Medulla oblongata (tissue), 1 donor: ENCODE data around the gene NTRK3.
"Not testable (repeated sequence)": the region's sequence is repeated elsewhere in the genome, so short reads cannot be mapped to it uniquely, and the experiment has no call there.

Experiments used
- DNase-seq: peaks from one replicate; pipeline ENCODE4 v3.0.0-alpha.2; 2015; ENCODE audit errors: extremely low spot score

The NTRK3 gene

DNA sequence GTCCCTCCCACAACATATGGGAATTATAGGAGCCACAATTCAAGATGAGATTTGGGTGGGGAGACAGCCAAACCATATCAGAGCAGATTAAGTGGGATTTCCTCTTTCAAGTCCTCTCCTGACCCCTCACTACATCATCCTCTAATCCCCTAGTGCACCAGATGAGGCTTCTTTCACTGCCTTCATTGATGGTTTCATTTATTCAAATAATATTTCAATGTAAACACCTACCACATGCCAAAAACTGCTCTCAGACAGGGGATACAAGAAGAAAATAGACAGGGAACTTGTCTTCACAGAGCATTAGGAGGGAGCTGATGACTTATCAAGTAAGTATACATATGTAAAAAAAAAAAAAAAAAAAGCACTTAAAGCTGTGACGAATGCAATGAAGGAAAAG, 180.2 kb downstream of the NTRK3 start:
- DNase-seq: no peak

DNA sequence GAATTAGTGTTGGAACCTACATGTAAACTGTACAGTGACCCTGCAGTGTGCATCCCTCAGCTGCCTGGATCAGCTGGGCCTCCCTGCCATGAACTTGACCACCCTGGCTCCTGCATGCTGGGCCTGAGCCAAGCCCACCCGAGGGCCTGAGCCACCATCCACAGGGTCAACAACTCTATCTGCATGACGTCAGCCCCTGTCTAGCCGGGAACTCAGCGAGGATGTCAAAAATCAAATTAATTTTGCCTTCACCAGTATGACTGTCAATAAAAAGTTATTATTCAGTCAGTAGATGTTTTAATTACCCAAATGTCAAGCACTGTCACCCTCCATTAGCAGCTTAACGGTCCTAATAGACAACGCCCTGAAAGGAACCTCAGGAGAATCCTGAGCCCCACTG, 181.4 kb downstream of the NTRK3 start:
- DNase-seq: no peak

DNA sequence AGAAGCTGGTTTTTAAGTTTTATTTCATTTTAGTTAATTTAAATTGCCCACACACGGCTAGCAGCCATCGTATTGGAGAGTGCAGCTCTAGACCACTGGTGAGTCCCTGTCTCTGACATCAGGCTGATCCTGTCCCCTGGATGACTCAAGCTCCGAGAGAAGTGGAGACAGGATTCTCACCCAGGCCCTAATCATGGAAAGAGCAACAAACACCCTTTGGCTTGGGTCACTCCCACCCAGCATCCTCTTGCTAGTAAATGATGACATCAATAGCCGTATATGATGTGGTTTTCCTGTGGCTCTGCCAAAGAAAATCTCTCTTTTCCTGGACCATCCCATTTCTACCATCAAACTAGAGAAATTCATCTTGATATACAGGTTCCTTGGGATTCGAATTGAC, 182.2 kb downstream of the NTRK3 start:
- DNase-seq: no peak

DNA sequence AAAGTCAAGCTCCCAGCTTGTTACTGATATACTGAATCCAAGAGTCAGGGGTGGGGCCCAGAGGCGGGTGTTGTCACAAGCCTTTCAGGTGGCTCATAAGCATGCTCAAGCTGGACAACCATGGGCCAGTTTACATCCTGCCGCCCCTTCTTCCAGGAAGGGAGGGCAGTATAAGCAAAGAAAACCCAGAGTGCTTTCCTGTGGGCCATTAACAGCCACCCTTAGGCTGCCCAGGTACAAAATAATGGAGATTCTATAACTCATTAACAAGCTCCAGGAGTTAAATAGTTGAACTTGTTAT, 183.2 kb downstream of the NTRK3 start:
- DNase-seq: no peak

DNA sequence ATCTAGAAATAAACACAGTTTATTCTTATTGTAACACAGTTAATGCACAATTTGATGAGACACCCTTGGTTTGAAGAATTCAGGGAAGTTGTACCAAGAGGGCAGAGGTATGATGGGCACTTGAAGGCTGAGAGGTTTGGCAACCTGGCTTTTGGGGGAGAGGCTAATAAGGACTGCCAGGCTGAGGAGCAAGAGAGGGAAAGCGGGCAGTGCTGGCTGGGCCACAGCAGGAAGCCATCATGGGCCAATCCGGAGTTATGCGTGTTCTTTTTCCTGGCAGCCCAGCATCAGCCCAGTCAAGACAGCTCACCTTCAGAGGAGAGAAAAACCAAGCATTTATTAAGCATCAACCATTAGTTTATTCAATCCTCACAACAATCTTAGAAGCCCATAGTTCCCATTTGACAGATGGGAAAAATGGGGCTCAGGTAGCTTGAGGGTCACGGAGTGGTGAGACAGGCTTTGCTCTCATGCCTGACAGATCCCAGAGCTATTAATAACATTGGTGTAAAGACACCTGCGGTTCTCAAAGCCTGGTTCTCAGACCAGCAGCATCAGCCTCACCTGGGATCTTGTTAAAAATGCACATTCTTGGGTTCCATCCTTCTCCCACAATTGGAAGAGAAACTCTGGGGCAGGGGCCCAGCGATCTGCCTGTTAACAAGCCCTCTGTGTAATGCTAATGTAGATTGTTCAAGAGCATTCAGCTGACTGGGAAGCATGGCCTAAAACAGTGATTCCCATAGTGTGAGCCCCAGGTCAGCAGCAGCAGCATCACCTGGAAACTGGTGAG, 183.7 kb downstream of the NTRK3 start:
- DNase-seq: no peak

DNA sequence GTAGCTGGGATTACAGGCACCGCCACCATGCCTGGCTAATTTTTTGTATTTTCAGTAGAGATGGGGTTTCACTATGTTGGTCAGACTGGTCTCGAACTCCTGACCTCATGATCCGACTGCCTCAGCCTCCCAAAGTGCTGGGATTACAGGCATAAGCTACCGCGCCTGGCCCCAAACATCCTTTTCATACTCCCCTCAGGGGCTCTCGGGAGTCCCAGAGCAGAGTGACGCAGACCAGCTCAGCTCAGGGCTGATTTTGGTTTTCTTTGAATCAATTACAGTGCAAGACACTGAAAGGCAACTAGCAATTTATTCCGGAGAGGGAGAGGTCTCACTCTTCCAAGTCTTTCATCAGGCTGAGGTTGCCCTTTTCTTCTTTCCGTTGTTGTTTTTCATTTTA, 184.4 kb downstream of the NTRK3 start:
- DNase-seq: not testable (repeated sequence)

DNA sequence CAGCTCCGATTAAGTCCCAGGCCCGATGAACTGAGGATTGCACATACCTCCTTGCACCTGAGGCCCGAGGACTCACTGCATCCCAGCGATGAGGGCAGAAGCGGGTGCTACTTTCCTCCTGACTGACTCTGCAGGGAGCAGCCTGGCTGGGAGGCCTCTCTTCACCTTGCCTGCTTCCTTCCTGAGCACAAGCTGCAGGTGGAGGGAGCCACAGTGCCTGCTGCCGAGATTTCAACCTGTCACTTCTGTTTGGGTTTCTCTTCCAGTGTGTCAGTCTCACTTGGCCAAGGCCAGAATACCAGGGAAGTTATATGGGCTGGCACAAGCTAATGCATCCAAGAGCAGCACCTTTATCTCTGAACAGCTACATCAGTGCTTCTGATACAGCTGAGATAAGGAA, 185.4 kb downstream of the NTRK3 start:
- DNase-seq: no peak

DNA sequence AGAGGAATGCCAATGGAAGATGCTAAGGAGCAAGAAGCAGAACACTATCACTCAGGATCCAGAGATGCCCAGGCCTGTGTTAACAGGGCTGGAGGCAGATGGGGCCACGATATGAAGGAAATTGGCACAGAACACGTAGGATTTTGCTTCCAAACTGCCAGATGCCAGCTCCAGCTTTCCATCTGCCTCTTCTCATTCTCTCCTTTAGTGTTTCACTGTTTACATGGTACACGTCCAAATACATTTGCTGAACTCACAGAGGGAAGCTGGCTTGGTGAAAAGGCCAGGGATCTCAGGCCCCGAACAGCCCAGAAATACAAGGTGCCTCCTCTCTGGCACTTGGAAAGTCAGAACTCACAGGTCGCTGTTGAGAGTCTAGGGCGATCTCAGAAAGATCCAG, 187.0 kb downstream of the NTRK3 start:
- no peak for DNase-seq

DNA sequence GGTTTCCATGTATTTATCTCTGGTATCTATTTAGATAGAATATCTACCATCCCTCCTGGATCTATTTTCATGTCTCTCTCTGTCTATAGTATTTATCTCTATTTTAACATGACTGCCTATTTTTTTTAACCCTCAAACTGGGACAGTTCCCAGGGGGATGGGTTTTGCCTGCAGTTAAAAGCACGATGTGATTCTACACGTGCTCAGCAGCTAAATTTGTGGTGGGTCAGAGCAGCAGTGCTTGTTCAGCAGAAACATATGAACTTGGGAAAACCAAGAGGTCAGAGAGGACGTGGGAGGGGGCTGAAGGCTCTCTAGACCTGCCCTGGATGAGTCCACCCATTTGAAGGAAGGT, 189.2 kb downstream of the NTRK3 start:
- no peak for DNase-seq

DNA sequence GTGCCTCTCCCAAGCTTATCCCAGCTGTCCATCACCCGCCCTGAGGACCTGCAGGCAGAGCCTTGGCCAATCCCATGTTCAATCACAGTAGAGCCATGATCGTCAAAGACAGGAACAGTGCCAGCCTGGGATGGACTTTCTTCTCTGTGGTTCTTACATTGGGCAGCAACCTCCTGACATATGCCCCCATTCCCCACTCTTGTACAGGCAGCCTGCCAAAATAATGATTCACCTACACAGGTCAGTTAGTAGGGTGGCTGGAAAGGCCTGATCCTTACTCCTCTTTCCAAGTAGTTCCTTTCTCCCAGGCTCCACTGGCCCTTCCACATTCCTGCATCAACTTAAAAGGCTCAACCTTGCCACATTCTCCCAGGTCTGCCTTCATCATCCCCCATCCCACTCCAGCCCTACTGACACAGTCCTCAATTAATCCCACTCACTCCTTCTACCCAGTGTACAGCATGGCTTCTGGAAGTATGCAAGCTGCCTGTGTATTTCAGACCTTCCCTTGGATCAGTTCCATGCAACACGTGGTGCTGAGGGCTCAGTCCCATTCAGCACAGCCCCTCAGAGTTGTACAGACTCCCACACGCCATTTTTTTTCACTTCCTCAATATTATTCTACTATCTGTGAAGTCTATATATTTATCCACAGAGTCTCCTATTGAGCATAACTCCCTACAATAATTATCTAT, 189.8 kb downstream of the NTRK3 start:
- DNase-seq: no peak

DNA sequence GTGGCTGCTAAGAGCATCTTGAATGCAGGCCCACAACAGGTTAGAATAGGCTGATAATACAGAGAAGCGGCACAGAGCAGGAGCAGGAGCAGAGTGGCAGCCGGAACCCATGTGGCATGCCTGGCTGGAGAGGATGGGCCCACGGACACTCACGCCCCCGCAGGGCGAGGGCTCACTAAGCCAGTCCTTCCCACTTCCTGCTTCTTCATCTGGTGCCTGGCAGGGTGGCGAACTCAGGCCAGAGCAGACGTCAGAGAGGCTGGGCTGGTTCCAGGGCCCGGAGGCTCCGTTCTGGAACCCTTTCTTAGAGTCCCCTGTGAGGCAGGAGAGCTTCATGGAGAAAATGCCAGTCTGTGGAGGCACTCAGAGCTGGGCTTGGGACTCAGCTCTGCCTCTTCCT, 195.1 kb downstream of the NTRK3 start:
- DNase-seq: peak; percentile 57

DNA sequence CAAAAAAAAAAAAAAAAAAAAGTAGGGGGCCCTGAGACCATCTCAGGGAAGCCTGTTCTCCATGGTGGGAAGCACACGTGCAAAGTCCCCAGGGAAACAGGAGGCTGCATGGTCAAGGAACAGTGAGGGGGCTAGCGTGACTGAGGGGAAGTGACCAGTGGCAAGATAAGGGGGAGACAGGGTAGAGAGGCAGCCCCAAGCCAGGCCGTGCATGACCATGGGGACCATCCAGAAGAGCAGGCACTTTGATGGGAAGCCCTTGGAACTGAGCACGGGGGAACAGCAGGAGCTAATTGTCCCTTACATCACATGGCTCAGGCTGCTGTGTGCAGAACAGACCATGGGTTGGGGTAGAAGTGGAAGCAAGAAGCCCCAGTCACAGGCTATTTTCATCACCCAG, 196.2 kb downstream of the NTRK3 start:
- no peak for DNase-seq

DNA sequence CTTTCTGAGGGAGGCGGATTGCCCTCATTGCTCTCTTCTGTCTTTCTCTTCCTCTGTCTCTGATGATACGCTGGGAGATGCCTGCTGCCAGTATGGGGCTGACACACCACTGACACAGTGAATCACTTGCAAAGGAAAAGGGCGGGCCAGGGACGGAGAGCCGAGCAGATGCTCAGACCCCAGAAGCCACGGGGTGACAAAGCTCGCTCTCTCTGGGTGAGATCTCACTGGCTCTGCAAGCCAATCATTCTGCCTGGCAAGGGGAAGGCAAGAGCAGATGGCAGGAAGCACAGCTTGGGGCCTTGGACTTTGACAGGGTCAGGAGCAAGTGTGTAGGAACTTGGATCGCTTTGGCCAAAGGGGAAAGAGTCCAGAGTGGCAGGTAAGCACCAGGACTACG, 198.7 kb downstream of the NTRK3 start:
- DNase-seq: no peak

DNA sequence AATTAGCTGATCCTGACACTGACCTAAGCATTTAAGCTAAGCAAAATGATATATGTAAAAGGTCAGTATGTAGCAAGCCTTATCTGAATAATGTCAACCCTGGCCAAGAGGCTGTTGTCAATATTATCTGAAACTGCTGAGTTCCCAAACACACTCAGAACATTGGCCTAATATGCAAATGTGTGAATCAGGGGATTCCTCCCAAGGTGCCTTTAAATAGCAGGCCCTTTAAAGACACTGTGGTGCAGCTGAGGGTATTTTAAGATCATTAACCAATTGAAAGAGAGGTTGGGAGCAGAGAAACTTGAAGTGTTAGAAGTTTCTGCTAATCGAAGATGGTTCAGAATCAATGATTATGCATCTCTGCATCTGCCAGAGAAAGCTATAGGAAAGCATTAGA, 207.0 kb downstream of the NTRK3 start:
- DNase-seq: no peak

DNA sequence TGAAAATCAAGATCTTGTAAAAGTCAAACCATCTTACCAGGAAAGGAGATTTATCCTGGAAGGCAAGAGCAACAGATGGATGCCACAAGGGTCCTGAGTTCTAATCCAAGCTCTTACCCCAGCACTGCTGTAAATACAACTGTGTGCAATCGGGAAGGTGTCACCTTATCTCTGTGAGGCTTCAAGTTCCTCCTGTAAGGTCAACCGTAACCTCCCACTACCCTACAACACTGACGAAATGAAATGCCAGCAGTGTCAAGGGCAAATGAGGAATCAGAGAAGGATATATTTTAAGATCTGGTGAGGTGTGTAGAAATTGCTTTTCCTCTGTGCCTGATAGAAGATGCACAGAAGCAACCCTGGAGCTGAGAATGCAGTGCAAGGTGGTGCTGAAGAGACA, 207.8 kb downstream of the NTRK3 start:
- DNase-seq: no peak

DNA sequence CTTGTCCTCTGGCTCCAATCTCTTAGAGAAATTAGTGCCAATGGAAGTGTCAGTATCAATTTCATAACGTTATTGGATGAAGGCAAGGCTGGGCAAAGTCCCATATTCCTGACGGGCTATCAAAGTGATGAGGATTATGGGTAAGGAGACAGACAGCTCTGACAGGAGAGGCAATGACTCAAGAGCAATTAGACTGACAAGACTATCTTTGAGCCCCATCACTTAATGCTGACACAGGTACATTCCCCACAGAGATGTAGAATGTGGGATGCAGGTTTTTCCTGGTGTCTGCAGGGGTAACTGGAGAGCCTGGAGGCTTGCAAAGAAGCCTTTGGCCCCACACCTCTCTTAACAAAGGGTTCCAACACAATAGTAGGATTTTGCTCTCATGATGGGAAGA, 208.3 kb downstream of the NTRK3 start:
- DNase-seq: no peak

DNA sequence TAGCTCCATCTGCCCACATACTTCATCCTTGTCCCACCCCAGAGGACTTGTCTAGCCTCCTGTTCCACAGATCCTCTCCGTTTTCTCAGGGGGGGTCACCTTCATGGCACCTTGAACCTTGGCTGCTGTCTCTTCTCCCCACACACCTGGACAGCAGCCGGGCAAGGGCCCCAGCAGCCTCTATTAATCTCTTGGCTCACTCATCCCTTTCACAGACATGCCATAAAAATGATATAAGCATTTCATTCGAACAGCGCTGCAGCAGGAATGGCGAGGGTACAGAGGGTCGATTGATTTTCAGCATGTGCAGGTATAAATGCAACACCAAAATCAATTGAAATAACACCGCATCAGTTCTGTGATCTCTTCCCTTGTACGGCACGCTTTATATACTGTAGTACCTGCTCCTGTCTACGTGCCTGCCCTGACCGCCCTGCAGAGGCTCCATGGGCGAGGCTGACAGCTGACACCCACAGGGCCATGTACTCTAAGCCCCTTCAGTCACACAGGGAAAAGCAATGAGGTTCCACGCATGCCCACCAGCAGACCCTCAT, 209.9 kb downstream of the NTRK3 start:
- DNase-seq: no peak

DNA sequence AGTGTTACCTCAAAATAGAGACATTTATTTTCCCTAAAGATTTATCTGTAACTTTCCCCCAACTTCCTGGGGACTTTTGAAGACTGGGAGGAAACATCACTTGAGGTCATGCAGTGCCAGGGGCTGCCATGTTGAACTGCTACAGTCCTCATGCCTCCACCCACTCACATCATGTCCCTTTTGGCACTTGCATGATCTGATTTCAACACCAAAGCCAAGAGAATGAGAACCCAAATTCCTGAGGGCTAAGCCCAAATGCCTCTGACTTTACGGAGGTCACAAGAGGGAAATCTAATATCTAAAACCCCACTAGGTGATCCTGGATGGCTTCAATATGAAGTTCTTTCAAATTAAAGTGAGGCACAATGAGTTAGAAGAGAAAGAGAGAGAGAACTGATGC, 213.1 kb downstream of the NTRK3 start:
- DNase-seq: no peak

DNA sequence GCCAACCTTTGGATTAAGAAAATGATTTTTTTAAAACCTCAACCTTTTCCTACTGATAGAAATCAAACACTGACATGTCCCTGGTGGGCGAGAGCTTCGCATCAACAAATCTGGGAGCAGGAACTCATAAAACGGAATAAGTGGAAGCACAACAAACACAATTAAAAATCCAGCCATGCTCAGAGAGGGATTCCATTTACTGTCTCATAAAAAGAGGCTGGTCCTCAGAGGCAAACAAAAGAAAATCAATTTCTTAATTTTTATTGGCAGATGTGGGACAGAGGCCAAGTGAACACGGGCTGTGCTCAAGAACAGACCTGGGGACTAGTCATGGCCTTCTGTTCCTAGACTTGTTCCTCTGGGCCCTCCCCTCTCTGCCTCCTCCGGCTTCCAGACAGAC, 214.5 kb downstream of the NTRK3 start:
- no peak for DNase-seq

DNA sequence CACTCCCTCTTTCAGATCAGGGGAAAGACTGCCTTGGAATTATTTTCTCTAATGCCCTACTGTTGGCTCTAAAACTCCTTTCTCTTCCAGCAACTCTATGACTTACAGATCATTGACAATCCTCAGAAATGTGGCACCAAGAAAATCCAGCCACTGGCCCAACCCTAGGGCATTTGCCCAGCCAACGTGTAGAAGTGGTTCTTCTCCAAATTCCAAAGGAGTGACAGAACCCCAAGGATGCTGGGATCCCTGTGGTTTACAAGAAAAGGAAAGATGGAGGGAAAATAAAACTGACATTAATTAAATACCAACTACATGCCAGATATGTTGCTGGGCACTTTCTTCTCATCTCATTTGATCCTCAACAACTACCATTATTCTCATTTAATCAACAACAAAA, 216.0 kb downstream of the NTRK3 start:
- no peak for DNase-seq

DNA sequence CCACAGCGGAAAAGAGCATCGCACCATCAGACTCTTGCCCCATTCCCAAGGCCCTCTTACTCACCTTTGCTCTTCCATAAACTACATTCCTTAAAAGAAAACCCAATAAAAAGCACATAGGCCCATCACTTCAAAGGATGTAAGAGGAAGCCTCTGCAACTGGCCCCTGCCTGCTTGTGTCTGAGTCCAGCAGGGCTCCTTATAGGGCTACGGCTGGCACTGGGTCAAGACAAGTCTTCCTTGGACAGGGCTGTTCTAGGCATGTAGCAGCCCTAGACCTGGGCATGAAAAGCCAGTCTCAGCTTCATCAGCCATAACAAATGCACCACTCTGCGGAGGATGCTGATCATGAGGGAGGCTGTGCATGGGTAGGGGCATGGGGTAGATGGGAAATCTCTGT, 218.3 kb downstream of the NTRK3 start:
- no peak for DNase-seq

DNA sequence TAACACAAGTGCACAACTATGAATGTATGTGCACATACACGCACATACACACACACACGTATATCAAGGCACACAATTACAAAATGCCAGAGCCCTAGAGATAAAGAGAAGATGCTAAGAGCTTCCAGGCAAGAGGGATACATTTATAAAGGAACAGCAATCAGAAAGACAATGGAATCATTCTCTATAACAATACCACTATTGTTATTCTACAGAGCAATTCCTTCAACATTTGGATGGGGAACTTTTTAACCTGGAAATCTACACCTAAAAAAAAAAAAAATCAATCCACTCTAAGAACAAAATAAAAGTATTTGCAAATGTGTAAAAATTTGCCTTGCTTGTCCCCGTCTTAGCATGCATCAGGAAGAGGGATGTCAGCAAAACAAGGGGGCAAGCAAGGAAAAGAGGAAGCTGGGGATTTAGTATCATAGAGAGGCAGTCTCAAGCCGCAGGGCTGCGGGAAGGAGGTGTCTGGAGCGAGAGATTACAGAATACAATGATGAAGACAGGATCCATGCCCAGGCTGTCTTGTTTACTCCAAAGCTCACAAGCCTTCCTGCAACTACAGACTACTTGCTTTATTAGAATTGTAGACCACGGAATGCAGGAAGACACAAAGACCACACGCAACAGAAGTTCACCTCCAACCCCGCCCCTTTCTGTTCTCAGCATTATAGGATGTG, 220.2 kb downstream of the NTRK3 start:
- peak; percentile 46 for DNase-seq

DNA sequence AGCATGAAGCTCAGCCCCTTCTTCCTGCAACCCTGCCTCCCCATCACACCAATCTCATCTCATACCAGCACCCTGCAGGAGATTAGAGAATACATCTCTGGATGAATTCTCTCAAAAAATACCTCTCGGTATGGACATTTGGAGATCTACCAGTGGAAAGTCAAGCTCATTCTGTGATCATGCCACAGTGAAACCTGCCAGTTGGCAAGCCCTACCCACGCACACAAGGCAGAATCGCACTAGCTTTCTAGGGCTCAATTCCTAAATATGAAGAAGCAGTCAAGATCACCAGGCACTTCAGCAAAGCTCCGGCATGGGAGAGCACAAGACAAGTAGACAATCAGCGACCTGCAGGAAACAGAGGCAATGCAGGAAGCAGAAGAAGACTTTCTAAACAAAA, 221.2 kb downstream of the NTRK3 start:
- DNase-seq: no peak
